GM12873 (cell line): ENCODE results near the gene SRRM3.

ENCODE experiments used
- CTCF ChIP-seq: IDR thresholded peaks from 2 replicates; pipeline ENCODE4 v1.5.1; 2012; ENCODE audit warnings: low read depth, mild to moderate bottlenecking, moderate library complexity, low read length, control low read depth; ENCODE audit not compliant: insufficient read depth; ENCODE audit errors: missing control alignments

The SRRM3 gene

GRCh38 chr7:76272142-76272541 is 70.4 kb downstream of the SRRM3 start:
- TF ChIP-seq CTCF: no peak

GRCh38 chr7:76272851-76273497 is 71.3 kb downstream of the SRRM3 start:
- TF ChIP-seq CTCF: no peak

GRCh38 chr7:76273503-76273902 is 71.8 kb downstream of the SRRM3 start:
- no peak for TF ChIP-seq CTCF

GRCh38 chr7:76278540-76278939 is 76.8 kb downstream of the SRRM3 start:
- TF ChIP-seq CTCF: no peak

GRCh38 chr7:76280408-76280807 is 78.7 kb downstream of the SRRM3 start:
- no peak for TF ChIP-seq CTCF

GRCh38 chr7:76281006-76281705 is 79.5 kb downstream of the SRRM3 start:
- TF ChIP-seq CTCF: no peak

GRCh38 chr7:76281706-76282343 is 80.1 kb downstream of the SRRM3 start:
- TF ChIP-seq CTCF: no peak
